GM18517 (cell line): Measurements from ENCODE around the gene PIP4K2C.
"Not testable (repeated sequence)": the region's sequence is repeated elsewhere in the genome, so short reads cannot be mapped to it uniquely, and the experiment has no call there.

ENCODE experiments used
- ATAC-seq: cut with Tn5 transposase; IDR thresholded peaks from one replicate; pipeline ENCODE4 v1.9.1; 2021; ENCODE audit warnings: mild to moderate bottlenecking, moderate library complexity; ENCODE audit not compliant: unreplicated experiment

Gene PIP4K2C

DNA sequence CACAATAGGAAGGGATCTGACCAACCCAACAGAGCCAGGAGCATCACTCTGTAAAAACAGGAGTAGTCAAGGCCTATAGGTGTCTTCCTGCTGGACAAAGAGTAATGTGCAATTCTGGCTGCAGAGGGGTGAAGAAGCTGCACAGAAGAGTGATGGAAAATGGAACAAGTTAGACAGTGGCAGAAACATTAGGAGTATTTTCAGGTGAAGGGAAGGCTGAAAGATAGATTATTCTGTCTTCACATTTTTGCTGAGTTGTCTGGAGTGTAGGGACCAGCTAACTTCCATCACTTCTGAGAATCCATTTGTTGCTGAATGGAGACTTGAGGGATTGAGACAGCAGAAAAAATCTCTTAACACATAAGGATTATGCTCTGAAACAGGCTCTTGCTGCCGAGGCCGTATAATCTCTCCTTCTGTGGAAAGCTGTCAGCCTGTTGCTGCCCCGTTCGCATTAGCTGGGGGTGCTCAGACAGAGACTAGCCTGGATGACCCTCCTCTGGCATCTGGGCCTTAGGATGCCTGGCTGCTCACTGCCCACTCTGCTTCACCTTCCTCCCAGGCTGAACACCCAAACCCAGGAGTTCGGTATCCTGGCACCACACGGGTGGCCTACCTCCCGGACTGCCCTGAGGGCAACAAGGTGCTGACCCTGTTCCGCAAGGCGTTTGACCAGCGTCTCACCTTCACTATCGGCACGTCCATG is 17.1 kb downstream of the PIP4K2C start:
- ATAC-seq, result no peak

GRCh38 chr12:57609101-57609780 is 18.2 kb downstream of the PIP4K2C start:
- ATAC-seq, result no peak

DNA sequence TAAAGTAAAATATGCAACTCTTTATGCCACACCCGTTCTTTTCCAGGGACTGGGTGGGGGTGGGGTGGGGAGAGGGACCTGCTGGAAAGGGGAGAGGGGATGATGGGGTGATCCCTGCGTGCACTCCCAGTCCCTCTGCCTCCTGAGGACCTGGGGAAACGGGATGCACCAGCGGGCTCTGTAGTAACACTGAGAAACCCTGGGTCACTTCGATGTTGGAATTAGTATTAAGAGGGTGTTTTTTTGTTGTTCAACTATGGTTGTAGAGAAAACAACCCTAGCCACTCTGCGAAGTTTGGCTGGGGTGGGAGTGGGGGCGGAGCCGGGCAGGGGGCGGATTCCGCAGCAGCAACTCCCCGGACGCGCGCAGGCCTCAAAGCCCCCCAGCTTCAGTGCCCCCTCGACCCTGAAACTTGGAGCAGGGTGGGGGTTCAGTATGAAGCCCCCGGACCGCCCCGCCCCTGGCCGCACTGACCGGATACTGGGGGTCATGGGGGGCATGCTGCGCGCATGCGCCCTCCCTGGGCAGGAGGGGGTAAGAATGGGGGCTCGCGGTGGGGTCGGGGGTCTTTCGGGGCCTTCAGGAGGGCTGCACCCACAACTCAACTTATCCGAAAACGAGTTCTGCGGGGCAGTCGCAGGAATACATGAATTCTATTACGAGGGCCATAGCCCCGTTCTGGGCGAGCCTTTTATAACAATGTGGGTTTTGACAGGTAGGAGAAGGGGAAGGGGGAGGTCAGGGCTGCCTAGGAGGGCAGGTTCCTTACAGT is 19.0 kb downstream of the PIP4K2C start:
- ATAC-seq, result no peak

DNA sequence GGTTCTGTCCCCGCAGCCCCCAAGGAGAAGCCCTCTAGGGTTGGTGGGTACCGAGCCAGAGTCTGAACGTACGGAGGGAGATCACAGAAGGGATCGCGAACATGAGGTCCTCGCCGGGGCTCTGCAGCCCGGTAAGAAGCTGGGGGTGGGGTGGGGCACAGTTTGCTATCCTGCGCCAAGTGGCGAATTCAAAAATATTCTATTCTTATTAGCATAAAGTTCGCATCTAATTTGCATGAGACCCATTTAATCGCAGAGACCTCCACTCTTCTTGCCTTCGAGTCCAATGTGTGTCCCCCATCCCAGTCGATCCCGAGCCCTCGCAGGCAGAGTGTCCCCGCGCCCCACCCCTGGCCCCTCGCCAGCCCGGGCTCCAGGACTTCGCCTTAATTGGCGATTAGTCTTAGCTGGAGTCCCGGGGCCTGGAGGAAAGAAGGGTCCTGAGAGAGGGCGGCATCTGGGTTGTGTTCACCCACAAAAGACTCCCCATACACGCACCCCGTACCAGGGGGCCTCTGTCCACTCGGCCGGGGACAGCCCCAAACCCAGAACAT is 19.6 kb downstream of the PIP4K2C start:
- ATAC-seq, result no peak

DNA sequence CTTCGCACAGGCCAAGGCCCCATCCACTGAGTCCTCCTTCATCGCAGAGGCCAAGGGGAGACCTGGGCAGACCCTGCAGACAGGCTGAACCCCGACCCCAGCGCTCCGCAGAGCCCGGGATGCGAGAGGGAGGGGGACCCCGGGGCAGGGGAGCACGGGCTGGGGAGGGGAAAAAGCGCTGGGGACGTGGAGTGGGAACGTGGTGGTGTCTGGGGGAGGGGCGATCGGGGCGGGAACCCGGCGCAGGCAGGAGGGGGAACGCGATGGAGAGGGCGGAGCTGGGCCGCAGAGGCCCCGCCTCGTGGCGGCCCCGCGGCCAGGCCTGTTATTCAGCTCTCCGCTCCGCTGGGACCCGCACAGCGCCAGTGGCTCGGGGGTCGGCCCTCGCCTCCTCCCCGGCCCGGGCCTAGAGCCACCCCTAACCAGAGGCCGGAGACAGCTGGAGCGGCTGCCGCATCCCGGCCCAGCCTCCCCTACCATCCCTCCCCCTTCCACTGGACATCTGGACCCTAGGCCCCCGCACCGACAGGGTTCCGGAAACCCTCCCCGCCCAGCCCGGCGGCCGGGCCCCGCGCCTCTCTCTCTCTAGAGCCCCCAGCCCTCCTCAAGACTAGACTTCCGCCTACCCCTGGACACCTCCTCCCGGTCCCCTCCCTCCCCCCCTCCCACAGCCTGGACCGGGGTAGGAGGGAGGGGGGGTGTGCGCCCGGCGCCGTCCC is 20.3 kb downstream of the PIP4K2C start, which contains the start of gene ARHGEF25:
Gene ARHGEF25, plus strand, starts transcription at position 328 of the 719 bp plus-strand sequence. CDS start 460 bp downstream, outside the sequence.
- no peak for ATAC-seq

- no peak for ATAC-seq
These were observed 21.1 kb downstream of the PIP4K2C start for GRCh38 chr12:57611827-57612710.

DNA sequence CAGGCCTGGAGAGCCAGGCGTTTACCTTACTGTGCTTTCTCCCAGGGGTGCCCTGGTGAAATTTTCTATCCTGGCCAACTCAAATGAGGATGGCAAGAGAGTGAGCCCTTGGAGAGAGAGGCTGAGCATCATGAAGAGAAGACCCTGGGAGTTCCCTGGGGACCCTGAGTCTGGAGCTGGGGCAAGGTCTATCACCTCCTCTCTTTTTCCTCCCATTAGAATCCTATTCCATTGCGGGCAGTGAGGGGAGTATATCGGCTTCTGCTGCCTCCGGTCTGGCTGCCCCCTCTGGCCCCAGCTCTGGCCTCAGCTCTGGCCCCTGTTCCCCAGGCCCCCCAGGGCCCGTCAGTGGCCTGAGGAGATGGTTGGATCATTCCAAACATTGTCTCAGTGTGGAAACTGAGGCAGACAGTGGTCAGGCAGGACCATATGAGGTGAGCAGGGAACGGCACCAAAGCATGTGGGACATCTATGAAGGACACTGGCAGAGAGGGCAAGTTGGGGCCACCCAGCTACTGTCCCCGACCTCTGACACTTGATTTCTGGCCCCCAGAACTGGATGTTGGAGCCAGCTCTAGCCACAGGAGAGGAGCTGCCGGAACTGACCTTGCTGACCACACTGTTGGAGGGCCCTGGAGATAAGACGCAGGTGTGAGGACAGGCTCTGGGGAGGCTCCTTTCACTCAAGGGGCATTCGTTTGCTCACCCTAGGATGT is 21.9 kb downstream of the PIP4K2C start:
- no peak for ATAC-seq

GRCh38 chr12:57613427-57614109 is 22.6 kb downstream of the PIP4K2C start:
- ATAC-seq, result no peak

DNA sequence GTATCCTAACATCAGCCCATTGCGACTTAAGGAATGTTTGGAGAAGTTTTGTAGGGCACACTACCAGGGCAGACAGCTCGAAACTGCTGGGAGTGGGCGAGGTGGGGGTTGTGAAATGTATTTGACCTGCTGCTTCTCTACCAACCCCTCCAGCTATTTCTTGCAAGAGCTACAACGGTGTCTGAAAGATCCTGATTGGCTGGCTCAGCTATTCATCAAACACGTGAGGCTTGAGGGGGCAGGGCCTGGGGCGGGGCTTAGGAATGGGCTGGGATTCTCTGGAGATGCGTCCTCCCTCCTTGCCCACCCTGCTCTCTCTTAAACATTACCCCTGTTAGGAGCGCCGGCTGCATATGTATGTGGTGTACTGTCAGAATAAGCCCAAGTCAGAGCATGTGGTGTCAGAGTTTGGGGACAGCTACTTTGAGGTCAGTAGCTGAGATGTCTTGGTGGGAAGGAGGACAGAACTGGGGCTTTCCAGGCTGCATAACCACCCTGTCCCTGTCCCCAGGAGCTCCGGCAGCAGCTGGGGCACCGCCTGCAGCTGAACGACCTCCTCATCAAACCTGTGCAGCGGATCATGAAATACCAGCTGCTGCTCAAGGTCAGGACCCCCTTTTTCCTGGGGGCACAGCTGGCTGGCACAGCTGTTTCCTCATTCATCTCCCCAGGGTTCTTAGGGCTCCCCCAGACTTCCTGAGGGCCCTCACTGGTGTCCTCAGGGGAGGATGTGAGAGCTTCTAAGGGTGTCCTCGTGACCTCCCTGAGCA is 23.4 kb downstream of the PIP4K2C start:
- ATAC-seq, result peak; percentile 46

DNA sequence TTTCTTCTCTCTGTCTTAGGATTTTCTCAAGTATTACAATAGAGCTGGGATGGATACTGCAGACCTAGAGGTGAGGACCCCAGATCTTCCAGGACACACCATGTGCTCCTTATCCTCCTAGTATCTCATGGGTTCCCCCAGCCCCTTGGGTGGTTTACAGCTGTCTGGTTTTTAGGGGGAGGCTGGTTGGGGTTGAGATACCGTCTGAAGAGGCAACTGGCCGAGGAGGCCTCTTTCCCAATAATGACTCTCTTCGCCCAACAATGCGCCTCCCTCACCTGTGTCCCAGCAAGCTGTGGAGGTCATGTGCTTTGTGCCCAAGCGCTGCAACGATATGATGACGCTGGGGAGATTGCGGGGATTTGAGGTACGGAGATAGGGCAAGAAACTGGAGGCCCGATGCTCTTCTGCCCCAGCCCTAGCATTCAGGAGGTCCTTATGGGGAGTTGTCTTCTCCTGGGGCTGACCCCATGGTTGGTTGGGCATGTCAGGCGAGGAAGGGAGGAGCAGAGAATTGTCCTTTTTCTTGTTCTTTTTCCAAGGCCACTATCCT is 24.0 kb downstream of the PIP4K2C start:
- ATAC-seq, result no peak

- no peak for ATAC-seq
These were observed 24.6 kb downstream of the PIP4K2C start for GRCh38 chr12:57615637-57616036.

DNA sequence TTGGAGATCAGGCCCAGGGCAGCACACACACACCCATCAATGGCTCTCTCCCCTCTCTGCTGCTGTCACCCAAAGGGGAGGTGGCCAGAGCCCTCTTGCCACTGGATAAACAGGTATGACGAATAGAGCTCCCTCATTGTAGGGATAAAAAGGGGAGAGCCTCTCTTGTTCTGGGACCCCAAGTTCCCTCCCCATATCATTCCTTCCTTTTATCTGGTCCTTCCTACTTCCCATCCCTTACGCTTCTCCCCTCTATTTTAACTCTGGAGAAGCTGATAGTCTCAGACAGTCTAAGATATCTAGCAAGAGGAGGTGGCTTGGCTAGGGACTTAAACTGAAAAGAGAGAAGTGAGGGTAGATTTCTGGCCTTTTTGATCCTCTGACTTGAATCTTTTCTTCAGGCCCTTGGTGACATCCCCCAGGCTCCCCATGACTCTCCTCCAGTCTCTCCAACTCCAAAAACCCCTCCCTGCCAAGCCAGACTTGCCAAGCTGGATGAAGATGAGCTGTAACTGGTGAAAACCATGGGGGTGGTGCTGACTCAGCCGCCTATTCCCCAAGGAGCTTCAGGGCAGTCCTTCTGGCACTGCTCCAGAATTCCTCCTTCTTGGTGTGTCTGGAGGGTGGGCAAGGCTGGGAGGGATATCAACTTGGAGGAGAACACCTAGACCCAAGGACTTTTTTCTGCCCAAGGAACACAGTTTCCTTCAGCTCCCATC is 25.6 kb downstream of the PIP4K2C start:
- no peak for ATAC-seq

DNA sequence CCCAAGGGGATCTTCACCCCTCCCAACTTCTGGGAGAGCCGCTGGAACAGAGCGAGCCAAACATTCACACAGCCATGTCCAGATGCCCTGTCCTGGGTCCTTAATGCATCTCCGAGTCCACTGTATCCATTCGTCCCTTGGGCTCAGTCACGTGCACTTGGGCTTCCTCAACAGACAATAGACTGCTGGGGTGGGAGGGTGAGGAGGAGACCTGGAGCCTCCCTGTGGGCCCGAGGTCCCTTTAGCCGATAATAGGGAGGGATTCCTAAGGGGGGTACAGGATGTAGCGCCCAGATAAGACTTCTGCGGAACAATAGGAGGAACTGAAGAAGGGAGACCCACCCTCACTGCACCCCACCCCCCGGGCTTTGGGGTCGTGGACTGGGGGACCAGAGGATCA is 26.9 kb downstream of the PIP4K2C start:
- no peak for ATAC-seq

DNA sequence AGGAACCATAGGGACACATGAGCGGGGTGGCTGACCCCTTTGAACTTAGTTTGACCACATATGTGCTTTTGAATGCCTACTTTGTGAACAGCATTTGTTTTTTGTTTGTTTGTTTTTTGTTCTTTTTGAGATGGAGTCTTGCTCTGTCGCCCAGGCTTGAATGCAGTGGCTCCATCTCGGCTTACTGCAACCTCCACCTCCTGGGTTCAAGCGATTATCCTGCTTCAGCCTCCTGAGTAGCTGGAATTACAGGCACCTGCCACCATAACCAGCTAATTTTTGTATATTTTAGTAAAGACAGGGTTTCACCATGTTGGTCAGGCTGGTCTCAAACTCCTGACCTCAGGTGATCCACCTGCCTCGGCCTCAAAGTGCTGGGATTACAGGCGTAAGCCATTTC is 27.4 kb downstream of the PIP4K2C start:
- not testable (repeated sequence) for ATAC-seq

DNA sequence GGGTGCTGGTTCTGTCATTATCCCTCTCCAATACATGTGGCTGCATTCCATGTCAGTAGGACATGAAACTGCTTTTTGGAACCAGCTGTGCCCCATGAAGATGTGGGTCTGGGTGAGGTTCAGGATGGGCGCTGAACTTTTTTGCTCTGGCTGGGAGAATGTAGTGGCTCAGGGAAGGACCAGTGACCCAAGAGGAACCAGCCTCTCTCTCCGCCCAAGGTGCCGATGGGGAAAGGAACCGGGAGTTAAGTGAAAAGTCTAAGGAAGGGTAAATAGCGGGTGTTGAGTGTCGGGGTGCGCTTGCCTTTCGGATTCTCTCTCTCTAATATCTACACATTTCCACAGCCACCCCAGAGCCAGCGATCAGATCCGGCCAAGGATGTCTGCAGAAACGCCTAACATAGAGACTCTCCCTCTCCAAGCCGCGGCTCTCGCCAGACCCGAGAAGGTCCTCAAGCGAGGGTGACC is 28.0 kb downstream of the PIP4K2C start:
- no peak for ATAC-seq

GRCh38 chr12:57619434-57620244 is 28.6 kb downstream of the PIP4K2C start:
- no peak for ATAC-seq
